Gastroesophageal sphincter (tissue), 3 donors: ENCODE measurements around the gene TMEM125.

Source experiments
- POLR2A ChIP-seq, 2 donors: fragments of 450-650 bp; IDR thresholded peaks; one replicate each; pipeline ENCODE4 v1.6.1; 2017; ENCODE audit warnings: antibody characterized with exemption in 2 of 2, mild to moderate bottlenecking in 2 of 2, moderate library complexity in 1 of 2
- POLR2AphosphoS5 ChIP-seq: sonication (generic); formaldehyde crosslinking; IDR thresholded peaks from one replicate; pipeline ENCODE4 v1.6.1; 2017; ENCODE audit warnings: antibody characterized with exemption
- TF ChIP-seq, protein P1 (sequence below), 4 experiments: fragments of 200-600 bp in 2 of 4; fragments of 450-650 bp in 2 of 4; sonication (generic) in 1 of 4; IDR thresholded peaks; one replicate each; pipeline ENCODE4 v1.5.1; 2017 to 2019; ENCODE audit warnings: antibody characterized with exemption in 4 of 4, mild to moderate bottlenecking in 2 of 4, moderate library complexity in 2 of 4

DNA sequence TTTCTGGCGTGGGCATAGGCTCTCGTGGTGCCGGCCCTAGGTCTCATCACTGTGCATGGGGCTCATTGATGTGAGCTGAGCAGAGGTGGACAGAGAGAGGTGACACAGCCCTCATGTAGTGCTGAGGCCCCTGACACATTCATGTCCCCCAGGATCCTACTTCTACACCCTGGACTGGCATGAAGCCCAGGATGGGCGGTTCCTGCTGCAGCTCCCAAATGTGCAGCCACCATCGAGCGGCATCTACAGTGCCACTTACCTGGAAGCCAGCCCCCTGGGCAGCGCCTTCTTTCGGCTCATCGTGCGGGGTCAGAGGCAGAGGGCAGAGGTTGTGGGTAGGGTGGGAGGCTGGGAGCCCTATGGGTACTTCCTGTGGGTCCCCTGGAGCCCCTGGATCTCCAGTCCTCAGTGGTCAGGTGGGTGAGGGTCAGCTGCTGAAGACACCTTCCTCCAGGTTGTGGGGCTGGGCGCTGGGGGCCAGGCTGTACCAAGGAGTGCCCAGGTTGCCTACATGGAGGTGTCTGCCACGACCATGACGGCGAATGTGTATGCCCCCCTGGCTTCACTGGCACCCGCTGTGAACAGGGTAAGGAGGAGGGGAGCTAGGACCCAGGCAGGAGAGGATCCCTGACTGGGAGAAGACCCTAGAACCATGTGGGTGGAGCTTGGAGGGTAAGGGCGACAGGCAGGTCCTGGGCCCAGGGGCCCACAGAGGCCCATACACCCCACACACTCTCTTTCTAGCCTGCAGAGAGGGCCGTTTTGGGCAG lies 37.1 kb downstream of the TMEM125 start:
- TF ChIP-seq POLR2AphosphoS5 (no peak), POLR2A (IDR thresholded peaks at IDR 0.05) (no peak)
- TF ChIP-seq, protein P1, sequence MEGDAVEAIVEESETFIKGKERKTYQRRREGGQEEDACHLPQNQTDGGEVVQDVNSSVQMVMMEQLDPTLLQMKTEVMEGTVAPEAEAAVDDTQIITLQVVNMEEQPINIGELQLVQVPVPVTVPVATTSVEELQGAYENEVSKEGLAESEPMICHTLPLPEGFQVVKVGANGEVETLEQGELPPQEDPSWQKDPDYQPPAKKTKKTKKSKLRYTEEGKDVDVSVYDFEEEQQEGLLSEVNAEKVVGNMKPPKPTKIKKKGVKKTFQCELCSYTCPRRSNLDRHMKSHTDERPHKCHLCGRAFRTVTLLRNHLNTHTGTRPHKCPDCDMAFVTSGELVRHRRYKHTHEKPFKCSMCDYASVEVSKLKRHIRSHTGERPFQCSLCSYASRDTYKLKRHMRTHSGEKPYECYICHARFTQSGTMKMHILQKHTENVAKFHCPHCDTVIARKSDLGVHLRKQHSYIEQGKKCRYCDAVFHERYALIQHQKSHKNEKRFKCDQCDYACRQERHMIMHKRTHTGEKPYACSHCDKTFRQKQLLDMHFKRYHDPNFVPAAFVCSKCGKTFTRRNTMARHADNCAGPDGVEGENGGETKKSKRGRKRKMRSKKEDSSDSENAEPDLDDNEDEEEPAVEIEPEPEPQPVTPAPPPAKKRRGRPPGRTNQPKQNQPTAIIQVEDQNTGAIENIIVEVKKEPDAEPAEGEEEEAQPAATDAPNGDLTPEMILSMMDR (IDR thresholded peaks at IDR 0.05): no peak
